Activated T-cell treated with anti-CD3 and anti-CD28 coated beads for 24 hours (primary cell): ENCODE data around the gene GALNT2.

Experiments used
- DNase-seq: peaks from one replicate; pipeline ENCODE4 v3.0.0-alpha.2; 2020; ENCODE audit warnings: low read depth

GALNT2 gene

DNA sequence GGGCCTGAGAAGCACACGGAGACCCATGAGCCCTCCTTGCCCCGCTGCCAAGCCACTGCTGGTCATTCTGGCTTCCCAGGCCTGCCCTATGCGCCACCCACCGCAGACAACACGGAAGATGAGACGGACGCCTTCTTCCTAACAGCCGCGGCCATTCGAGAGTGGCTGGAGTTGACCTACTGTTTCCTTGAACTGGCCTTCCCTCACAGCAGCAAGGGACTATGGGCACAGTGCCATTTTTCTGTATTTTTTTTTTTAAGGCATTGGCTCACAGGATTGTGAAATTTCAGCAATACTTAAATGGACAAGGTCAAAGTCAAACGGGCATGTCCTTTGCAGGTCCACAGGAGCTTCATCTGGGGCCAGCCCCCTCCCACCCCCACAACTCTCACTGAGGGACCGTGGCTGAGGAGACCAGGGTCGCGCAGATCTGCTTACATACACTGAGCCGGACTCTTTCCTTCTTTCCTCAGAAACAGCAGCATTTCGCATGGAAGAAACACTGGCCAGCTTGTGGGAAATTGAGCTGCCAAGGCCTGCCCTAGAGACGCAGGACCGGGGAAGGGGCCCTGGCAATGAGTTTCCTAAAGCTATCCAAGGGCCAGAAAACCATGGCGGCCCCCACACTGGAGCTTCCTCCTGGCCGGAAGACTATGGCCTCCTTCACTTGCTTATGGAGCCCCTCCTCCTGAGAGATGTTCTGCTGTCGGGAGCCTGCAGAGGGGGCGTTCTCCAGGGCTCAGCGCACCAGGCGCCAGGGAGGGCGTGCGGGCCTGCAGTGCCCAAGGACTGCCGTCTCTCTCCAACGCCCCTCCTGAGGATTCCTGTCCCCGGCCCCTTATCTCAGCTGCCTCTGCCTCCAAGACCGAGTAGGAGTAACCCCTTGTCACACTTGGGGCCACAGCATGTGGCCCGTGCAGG lies 260.2 kb downstream of the GALNT2 start:
- no peak for DNase-seq

DNA sequence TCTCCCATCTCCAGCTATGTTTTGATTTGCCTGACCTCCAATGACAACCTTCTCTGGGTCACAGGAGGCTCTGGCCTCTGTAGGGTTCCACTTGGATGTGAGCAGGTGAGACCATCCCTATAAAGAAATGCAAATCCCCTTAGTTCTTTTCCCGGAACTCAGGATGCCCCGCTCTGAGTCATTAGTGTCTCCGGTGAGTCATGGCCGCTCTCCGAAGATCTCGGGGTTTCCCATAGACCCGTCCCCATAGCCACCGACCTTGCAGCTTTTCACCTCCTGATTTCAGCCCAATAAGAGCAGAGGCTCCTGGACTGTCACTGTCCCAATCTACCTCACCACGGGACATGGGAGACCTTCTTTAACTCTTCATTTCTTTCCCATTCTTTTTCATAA lies 260.9 kb downstream of the GALNT2 start:
- no peak for DNase-seq

DNA sequence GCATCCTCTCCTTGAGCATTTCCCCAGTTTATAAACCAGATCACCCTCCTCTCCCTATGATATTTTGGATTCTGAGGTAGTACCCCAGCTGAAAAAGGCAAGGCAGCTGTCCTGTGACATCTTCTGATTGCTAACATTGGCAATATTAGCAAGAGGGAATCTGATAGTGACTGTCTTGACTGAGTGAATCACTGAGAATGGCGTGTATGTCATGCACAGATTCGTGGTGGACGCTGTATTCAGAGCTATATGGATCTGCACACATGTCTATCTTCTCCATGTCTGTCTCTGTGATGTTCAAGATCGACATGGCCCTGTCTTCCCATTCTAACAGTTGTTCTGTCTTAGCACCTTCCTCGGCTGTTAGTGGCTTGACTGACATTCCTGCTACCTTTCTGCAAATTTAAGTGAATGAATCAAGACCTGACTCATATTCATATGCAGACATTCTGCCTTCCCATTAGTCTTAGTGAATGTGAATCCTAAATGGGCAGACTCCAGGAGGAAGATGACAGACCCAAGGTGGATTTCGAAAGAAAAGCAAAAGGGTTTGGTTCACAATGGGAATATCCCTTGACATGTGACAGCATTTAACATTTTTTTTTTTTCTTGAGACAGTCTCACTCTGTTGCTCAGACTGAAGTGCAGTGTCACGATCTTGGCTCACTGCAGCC lies 261.4 kb downstream of the GALNT2 start:
- no peak for DNase-seq

DNA sequence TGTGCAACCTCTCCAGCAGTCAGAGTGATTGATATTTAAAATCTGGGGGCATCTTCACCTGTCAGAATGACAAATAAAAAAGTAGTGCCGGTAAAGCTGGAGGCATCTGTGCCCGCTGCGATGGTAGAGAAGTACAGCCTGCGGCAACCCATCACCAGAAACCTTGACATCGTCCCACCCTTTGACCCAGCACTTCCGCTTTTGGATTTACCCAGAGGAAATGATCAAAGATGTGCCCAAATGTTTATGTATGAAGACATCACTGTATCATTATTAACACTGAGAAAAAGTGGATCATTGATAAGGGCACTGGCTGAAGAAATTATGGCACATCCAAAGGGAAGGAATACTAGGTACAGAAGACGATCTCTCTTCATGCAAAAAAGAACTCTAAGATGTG lies 263.1 kb downstream of the GALNT2 start:
- no peak for DNase-seq
